ENCODE results near the gene GPR146. TPM values are rescaled to one million over a fixed set of nuclear protein-coding genes. Genes with fewer than 3 reads are reported as not detected.

Gene GPR146
- total and polyA plus RNA-seq, 2 of the 4 experiments (the other 2 are of a cell fraction) = 2.2 to 3.4 TPM

GRCh38 chr7:1090686-1091643 is 46.6 kb downstream of the GPR146 start:
- BruUV-seq (replicated peaks) = no TSS peak
- H3K79me1 ChIP-seq (ENCODE audit: low read depth in 1 of 2, low read length in 2 of 2) = peaks cover 0 to 31% of the 10 kb centered on the region in 2 experiments; a peak in 2 of 4 replicates
- H3K14ac ChIP-seq (replicated peaks; ENCODE audit: low read depth, low read length) = no peak overlapping the region
- H2AFZ ChIP-seq (replicated peaks; ENCODE audit: low read length, poor library complexity) = no peak overlapping the region
- no peak overlapping the region for H2BK20ac ChIP-seq (ENCODE audit: low read depth, low read length)
- H3K4me2 ChIP-seq (ENCODE audit: low read depth, low read length) = no peak overlapping the region
- H3K4me1 ChIP-seq (ENCODE audit: control insufficient read depth, insufficient read depth, low read length) = peaks cover 24% of the 10 kb centered on the region
- H3K4ac ChIP-seq (ENCODE audit: low read depth, low read length) = no peak overlapping the region
- H3K27me3 ChIP-seq (ENCODE audit: control insufficient read depth, insufficient read depth, low read length) = no peaks in the 10 kb centered on the region
- CTCF ChIA-PET = no interaction called here
- no peak overlapping the region for H3K4me3 ChIP-seq (ENCODE audit: insufficient read depth, low read depth, low read length)
- H3K56ac ChIP-seq (ENCODE audit: extremely low read depth, insufficient read depth, low read length) = no peak overlapping the region
- DNase-seq (peak; percentile 55), ATAC-seq (ENCODE audit: low read depth) (no peak)
- H2BK15ac ChIP-seq (ENCODE audit: low read depth, low read length) = no peak overlapping the region
- in situ Hi-C loops (cut with MboI; ENCODE audit: low sequenced_read_pairs) (no loop called here), intact Hi-C loops (cut with micrococcal nuclease) (no loop called here), dilution Hi-C loops (cut with HindIII; ENCODE audit: low sequenced_read_pairs, unreplicated experiment) (no loop called here)
- peaks cover 7% of the 10 kb centered on the region for H3K9me1 ChIP-seq (ENCODE audit: insufficient read depth, low read length)
- H2BK5ac ChIP-seq (ENCODE audit: low read depth, low read length, poor library complexity, severe bottlenecking) = no peak overlapping the region
- no peak overlapping the region for H2AK5ac ChIP-seq (ENCODE audit: low read depth, low read length)
- H4K20me1 ChIP-seq (ENCODE audit: insufficient read depth, low read length) = peaks cover 7% of the 10 kb centered on the region
- H2AK9ac ChIP-seq (replicated peaks; ENCODE audit: low read depth, low read length, poor library complexity) = peak overlapping the region; percentile 1
- no peak overlapping the region for H4K8ac ChIP-seq (ENCODE audit: low read depth in 2 of 2, low read length in 2 of 2)
- peaks cover 4% of the 10 kb centered on the region; the same call in 1 of the 2 replicates for H3K36me3 ChIP-seq (ENCODE audit: control insufficient read depth, insufficient read depth, low read length)
- no peaks in the 10 kb centered on the region for H3K9me3 ChIP-seq (ENCODE audit: control insufficient read depth, insufficient read depth, low read length)
- no peak overlapping the region for H3K18ac ChIP-seq (ENCODE audit: low read depth, low read length)
- H2BK120ac ChIP-seq (ENCODE audit: low read depth, low read length) = no peak overlapping the region
- H4K91ac ChIP-seq (ENCODE audit: insufficient read depth, low read depth, low read length) = no peak overlapping the region
- WGBS, 2 experiments (ENCODE audit: extremely low coverage in 2 of 2, insufficient read length in 1 of 2) = 90% methylated on average over 20 of the region's 28 CpGs; no CpG with 5 or more reads in 1 of the 2 experiments
- no peak overlapping the region for H3K23ac ChIP-seq (ENCODE audit: low read depth, low read length)
- POLR2A ChIA-PET (ENCODE audit: unreplicated experiment) = no interaction called here
- no peak overlapping the region for H3K27ac ChIP-seq (ENCODE audit: insufficient read depth, low read length)
- no peak overlapping the region for H3K9ac ChIP-seq (ENCODE audit: low read depth, low read length)
- no peak overlapping the region for H4K5ac ChIP-seq (ENCODE audit: low read depth, low read length)
- TF ChIP-seq CHD1 (IDR thresholded peaks at IDR 0.05; ENCODE audit: low read depth, low read length) (no peak), USF2 (IDR thresholded peaks at IDR 0.05; ENCODE audit: low read depth, low read length) (no peak), NFE2L2 (IDR thresholded peaks at IDR 0.05; ENCODE audit: low read depth, low read length) (no peak), MAFK (IDR thresholded peaks at IDR 0.05; ENCODE audit: low read depth, low read length) (no peak), CEBPB (IDR thresholded peaks at IDR 0.05; ENCODE audit: low read depth, low read length) (no peak), FOS (IDR thresholded peaks at IDR 0.05; ENCODE audit: low read depth, low read length) (no peak), MAZ (IDR thresholded peaks at IDR 0.05; ENCODE audit: borderline replicate concordance, low read depth, low read length) (no peak), RAD21 (IDR thresholded peaks at IDR 0.05; ENCODE audit: low read length) (no peak), POLR2A (IDR thresholded peaks at IDR 0.05; ENCODE audit: low read depth, low read length) (no peak), BHLHE40 (IDR thresholded peaks at IDR 0.05; ENCODE audit: low read depth, low read length) (no peak), MXI1 (IDR thresholded peaks at IDR 0.05; ENCODE audit: borderline replicate concordance, low read depth, low read length) (no peak), ELK1 (IDR thresholded peaks at IDR 0.05; ENCODE audit: borderline replicate concordance, low read depth, low read length) (no peak), RFX5 (IDR thresholded peaks at IDR 0.05; ENCODE audit: low read depth, low read length) (no peak), RCOR1 (IDR thresholded peaks at IDR 0.05; ENCODE audit: insufficient replicate concordance, low read length) (no peak), CTCF (conservative IDR thresholded peaks at IDR 0.05; ENCODE audit: low read depth, low read length) (no peak)
